H1 (cell line): ENCODE data around the gene UFSP1. TPM values are rescaled to one million over a fixed set of nuclear protein-coding genes. Genes with fewer than 3 reads are reported as not detected.

Source experiments
- CTCF ChIA-PET: fragments of 300-600 bp; sonication (Branson Sonifier 250); formaldehyde crosslinking; loops from one replicate; lab custom pipeline; 2021; ENCODE audit not compliant: partially characterized antibody; lab: Charles Lee
- POLR2A ChIA-PET: fragments of 300-600 bp; sonication (Branson Sonifier 250); formaldehyde crosslinking; loops from one replicate; lab custom pipeline; 2021; ENCODE audit warnings: inconsistent platforms; ENCODE audit not compliant: partially characterized antibody; lab: Charles Lee
- DNase-seq, 2 experiments: peaks; one replicate each; pipeline versions ENCODE4 v3.0.0 to v3.0.0-alpha.2; 2010 to 2022; ENCODE audit warnings: low spot score in 2 of 2, low read depth in 1 of 2, mixed read lengths in 1 of 2
- FAIRE-seq: peaks from 2 replicates; lab custom pipeline; 2011; peaks lifted over from hg19 to GRCh38; lab: Jason Lieb, UNC
- H2AFZ ChIP-seq: 2 replicates; pipeline ENCODE4 v1.8.1; 2012; ENCODE audit warnings: low read length, inconsistent platforms
- H2AK5ac ChIP-seq: 2 replicates; pipeline ENCODE4 v1.6.1; 2013; ENCODE audit warnings: low read depth, low read length
- H2BK120ac ChIP-seq: replicated peaks from 2 replicates; pipeline ENCODE3; 2013; ENCODE audit warnings: low read depth, low read length, inconsistent platforms
- H2BK12ac ChIP-seq: 2 replicates; pipeline ENCODE4 v1.6.1; 2013; ENCODE audit warnings: low read depth, low read length
- H2BK15ac ChIP-seq: 2 replicates; pipeline ENCODE4 v1.6.1; 2013; ENCODE audit warnings: low read length
- H2BK20ac ChIP-seq: 2 replicates; pipeline ENCODE4 v1.6.1; 2013; ENCODE audit warnings: low read length
- H2BK5ac ChIP-seq: 2 replicates; pipeline ENCODE4 v1.6.1; 2013; ENCODE audit warnings: low read depth, low read length
- H3K14ac ChIP-seq: 2 replicates; pipeline ENCODE4 v1.6.1; 2013; ENCODE audit warnings: inconsistent platforms; ENCODE audit not compliant: insufficient read length
- H3K18ac ChIP-seq: 2 replicates; pipeline ENCODE4 v1.6.1; 2013; ENCODE audit warnings: low read length; ENCODE audit errors: extremely low read depth
- H3K23ac ChIP-seq: 2 replicates; pipeline ENCODE4 v1.6.1; 2013; ENCODE audit warnings: inconsistent platforms; ENCODE audit not compliant: insufficient read length
- H3K23me2 ChIP-seq: 2 replicates; pipeline ENCODE4 v1.6.1; 2013; ENCODE audit warnings: low read depth, low read length
- H3K27ac ChIP-seq: 2 replicates; pipeline ENCODE4 v1.6.1; 2011; ENCODE audit warnings: low read depth, low read length, inconsistent platforms
- H3K27me3 ChIP-seq, 4 experiments: replicated peaks in 1 of 4; 1 replicate in 1 of 4; 2 replicates in 3 of 4; pipeline versions ENCODE4 v1.6.1 to v1.8.1; 2011 to 2013; ENCODE audit warnings: low read length in 3 of 4, mild to moderate bottlenecking in 3 of 4, inconsistent platforms in 2 of 4, mixed read lengths in 2 of 4, moderate library complexity in 1 of 4; ENCODE audit not compliant: control insufficient read depth in 3 of 4, insufficient read depth in 3 of 4; ENCODE audit errors: extremely low read depth in 1 of 4
- H3K36me3 ChIP-seq, 4 experiments: 2 replicates each; pipeline versions ENCODE4 v1.6.1 to v1.8.1; 2011 to 2013; ENCODE audit warnings: mild to moderate bottlenecking in 4 of 4, low read length in 3 of 4, moderate library complexity in 2 of 4, control low read depth in 1 of 4, inconsistent platforms in 1 of 4; ENCODE audit not compliant: insufficient read depth in 4 of 4, control insufficient read depth in 2 of 4
- H3K4ac ChIP-seq: replicated peaks from 2 replicates; pipeline ENCODE3; 2013; ENCODE audit warnings: low read length, low read depth, mixed read lengths, inconsistent platforms; ENCODE audit not compliant: insufficient read length
- H3K4me1 ChIP-seq, 4 experiments: replicated peaks in 1 of 4; 1 replicate in 1 of 4; 2 replicates in 3 of 4; pipeline versions ENCODE4 v1.6.1 to v1.8.1; 2011 to 2013; ENCODE audit warnings: low read length in 3 of 4, inconsistent platforms in 2 of 4, mixed read lengths in 1 of 4; ENCODE audit not compliant: insufficient read depth in 4 of 4, control insufficient read depth in 3 of 4
- H3K4me2 ChIP-seq, 2 experiments: 2 replicates each; pipeline versions ENCODE4 v1.6.1 to v1.8.1; 2011 to 2013; ENCODE audit warnings: low read depth in 2 of 2, low read length in 2 of 2, control low read depth in 1 of 2, inconsistent platforms in 1 of 2, mild to moderate bottlenecking in 1 of 2; ENCODE audit not compliant: insufficient read depth in 1 of 2
- H3K4me3 ChIP-seq, 4 experiments: fragments of 200-600, 300-600 bp in 1 of 4; sonication (generic), shearing (Covaris generic), sonication (Bioruptor Twin) in 1 of 4; 2 replicates each; pipeline versions ENCODE4 v1.5.1 to v1.8.1; 2011 to 2016; ENCODE audit warnings: low read length in 4 of 4, low read depth in 3 of 4, control low read depth in 2 of 4, inconsistent platforms in 2 of 4, mild to moderate bottlenecking in 2 of 4, mixed read lengths in 1 of 4, moderate library complexity in 1 of 4; ENCODE audit not compliant: insufficient read depth in 2 of 4; ENCODE audit errors: extremely low read depth in 1 of 4
- H3K56ac ChIP-seq: replicated peaks from 2 replicates; pipeline ENCODE3; 2013; ENCODE audit warnings: low read depth, mild to moderate bottlenecking, mixed read lengths, low read length, inconsistent platforms; ENCODE audit not compliant: insufficient read length
- H3K79me1 ChIP-seq: 2 replicates; pipeline ENCODE4 v1.6.1; 2013; ENCODE audit warnings: low read depth, low read length, control low read depth
- H3K79me2 ChIP-seq, 2 experiments: 2 replicates each; pipeline versions ENCODE4 v1.6.1 to v1.8.1; 2012 to 2013; ENCODE audit warnings: low read length in 2 of 2, mild to moderate bottlenecking in 2 of 2, inconsistent platforms in 1 of 2; ENCODE audit not compliant: insufficient read depth in 2 of 2, control insufficient read depth in 1 of 2
- H3K9ac ChIP-seq, 4 experiments: replicated peaks in 1 of 4; 1 replicate in 1 of 4; 2 replicates in 3 of 4; pipeline versions ENCODE4 v1.6.1 to v1.8.1; 2011 to 2013; ENCODE audit warnings: low read depth in 3 of 4, low read length in 3 of 4, control low read depth in 2 of 4, mild to moderate bottlenecking in 2 of 4, moderate library complexity in 2 of 4, inconsistent platforms in 1 of 4; ENCODE audit errors: extremely low read depth in 1 of 4
- H3K9me3 ChIP-seq, 2 experiments: 2 replicates each; pipeline versions ENCODE4 v1.6.1 to v1.8.1; 2012 to 2013; ENCODE audit warnings: mild to moderate bottlenecking in 2 of 2, moderate library complexity in 2 of 2, control low read depth in 1 of 2, inconsistent platforms in 1 of 2, low read depth in 1 of 2, low read length in 1 of 2, mixed read lengths in 1 of 2; ENCODE audit not compliant: insufficient read depth in 2 of 2
- H4K20me1 ChIP-seq, 2 experiments: replicated peaks in 1 of 2; 2 replicates each; pipeline versions ENCODE3 to v1.8.1; 2011 to 2013; ENCODE audit warnings: inconsistent platforms in 2 of 2, low read length in 2 of 2, mild to moderate bottlenecking in 1 of 2; ENCODE audit not compliant: insufficient read depth in 2 of 2, control insufficient read depth in 1 of 2
- H4K5ac ChIP-seq: 2 replicates; pipeline ENCODE4 v1.6.1; 2013; ENCODE audit warnings: low read length, low read depth, mixed read lengths, inconsistent platforms; ENCODE audit not compliant: insufficient read length
- H4K8ac ChIP-seq: 2 replicates; pipeline ENCODE4 v1.8.0; 2013; ENCODE audit warnings: mild to moderate bottlenecking, moderate library complexity, low read length, inconsistent platforms; ENCODE audit not compliant: insufficient read depth; ENCODE audit errors: extremely low read depth
- H4K91ac ChIP-seq: replicated peaks from 2 replicates; pipeline ENCODE3; 2013; ENCODE audit warnings: low read length, mixed read lengths, inconsistent platforms; ENCODE audit not compliant: insufficient read length
- BACH1 ChIP-seq: IDR thresholded peaks from 2 replicates; pipeline ENCODE4 v1.6.1; 2012; ENCODE audit warnings: low read length, improper control_type of control experiment
- CREB1 ChIP-seq: IDR thresholded peaks from 2 replicates; pipeline ENCODE4 v1.6.1; 2012; ENCODE audit warnings: inconsistent platforms
- HDAC6 ChIP-seq: IDR thresholded peaks from one replicate; pipeline ENCODE4 v1.7.1; 2012; ENCODE audit warnings: low read depth, mild to moderate bottlenecking, inconsistent platforms, low read length, moderate library complexity
- KDM1A ChIP-seq: fragments of 200-600, 300-600 bp; sonication (generic); IDR thresholded peaks from 2 replicates; pipeline ENCODE4 v1.7.1; 2016; ENCODE audit warnings: mild to moderate bottlenecking, low read length, borderline replicate concordance
- NRF1 ChIP-seq: IDR thresholded peaks from 2 replicates; pipeline ENCODE4 v1.6.1; 2011; ENCODE audit warnings: mild to moderate bottlenecking, low read depth, low read length, improper control_type of control experiment
- POLR2AphosphoS5 ChIP-seq: IDR thresholded peaks from 2 replicates; pipeline ENCODE4 v1.6.1; 2011; ENCODE audit warnings: low read depth, low read length
- TBP ChIP-seq: IDR thresholded peaks from 2 replicates; pipeline ENCODE4 v1.6.1; 2011; ENCODE audit warnings: low read depth, low read length, improper control_type of control experiment
- TEAD4 ChIP-seq: IDR thresholded peaks from 2 replicates; pipeline ENCODE4 v1.6.1; 2012; ENCODE audit warnings: low read depth, low read length, inconsistent platforms, mixed read lengths
- ZNF274 ChIP-seq: IDR thresholded peaks from 2 replicates; pipeline ENCODE4 v1.7.0; 2012; ENCODE audit warnings: low read length, borderline replicate concordance; ENCODE audit errors: extremely low read depth
- WGBS, 2 experiments: shearing (Covaris generic) in 1 of 2; methylation state at CpG; one replicate each; pipeline versions ENCODE4 v1.1.6 to v1.1.7; 2013 to 2015; ENCODE audit warnings: low lambda C conversion rate in 2 of 2, mixed read lengths in 2 of 2, inconsistent platforms in 1 of 2, low coverage in 1 of 2, missing lambda C conversion rate in 1 of 2; ENCODE audit not compliant: insufficient replicate concordance in 2 of 2, insufficient coverage in 1 of 2, insufficient read length in 1 of 2; ENCODE audit errors: extremely low coverage in 1 of 2, missing lambda C conversion rate in 1 of 2; 5-methylcytosine and 5-hydroxymethylcytosine counted together
- polyA plus RNA-seq, 7 experiments: library from polyadenylated mRNA; depleted of rRNA in 3 of 7; stranded (reverse) in 5 of 7; unstranded in 2 of 7; fragments of >200 nt in 5 of 7; fragments of 200-250 nt in 2 of 7; gene quantifications; 1 replicate in 5 of 7; 2 replicates in 1 of 7; 4 replicates in 1 of 7; pipeline versions ENCODE4 v1.2.1 to v1.2.3, GENCODE V29; 2011 to 2013; ENCODE audit warnings: missing spikeins in 2 of 7, mixed read lengths in 2 of 7
- total RNA-seq: library from RNA; stranded (reverse); fragmentation: NEBNext Ultra II Directional; extraction: Animal tissue kit (Norgen Biotek cat#: 25700); gene quantifications from 2 replicates; pipeline ENCODE4 v1.2.1, GENCODE V29; 2021
- TF ChIP-seq, protein P1 (sequence below): IDR thresholded peaks from 2 replicates; pipeline ENCODE4 v1.6.1; 2011; ENCODE audit warnings: low read depth, mild to moderate bottlenecking, low read length; ENCODE audit not compliant: insufficient read depth
- TF ChIP-seq, protein P2 (sequence below): IDR thresholded peaks from 2 replicates; pipeline ENCODE4 v1.6.1; 2012; ENCODE audit warnings: inconsistent platforms

Gene UFSP1
- total and polyA plus RNA-seq, 2 of the 8 experiments (the other 6 are each of a cell fraction or from before 2014, with no cell fraction given), result 1.6 to 4.3 TPM

DNA sequence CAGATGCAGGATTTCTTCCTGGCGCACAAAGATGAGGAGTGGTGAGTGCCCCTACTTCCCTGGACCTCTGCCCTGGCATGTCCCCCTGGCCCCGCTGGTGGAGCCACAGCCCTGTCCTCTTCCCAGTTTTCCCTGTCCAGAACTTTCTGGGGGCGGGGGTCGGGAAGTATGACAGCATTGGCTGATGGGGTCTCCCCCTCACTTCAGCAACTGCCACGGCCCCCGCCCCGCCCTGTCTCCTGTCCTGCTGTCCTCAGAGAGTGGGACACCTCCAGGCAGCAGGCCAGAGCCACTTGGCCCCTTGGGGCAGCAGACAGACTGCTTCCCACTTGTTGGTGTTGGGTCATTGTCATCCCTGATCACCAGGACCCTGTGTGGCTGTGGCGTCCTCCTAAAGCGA is 7.3 kb downstream of the UFSP1 start:
- Histone ChIP-seq H3K27ac (no peak overlapping the region), H3K14ac (no peak overlapping the region), H4K5ac (no peak overlapping the region), H3K9me3 (no peaks in the 10 kb centered on the region; a peak in 1 of 4 replicates), H3K4me2 (no peak overlapping the region), H3K79me1 (peaks cover 18% of the 10 kb centered on the region), H2BK20ac (no peak overlapping the region), H4K91ac (no peak overlapping the region), H2BK15ac (no peak overlapping the region), H2AFZ (no peak overlapping the region), H3K4me3 (no peak overlapping the region), H2BK12ac (no peak overlapping the region), H3K23ac (no peak overlapping the region), H3K56ac (no peak overlapping the region), H3K23me2 (0 out of 2 replicates have a peak, but pooled peaks cover 6% of the 10 kb centered on the region), H3K79me2 (peaks cover 13 to 61% of the 10 kb centered on the region in 2 experiments; a peak in 3 of 4 replicates), H3K4me1 (peaks cover 0 to 5% (median 0%) of the 10 kb centered on the region in 4 experiments; a peak in 3 of 7 replicates), H3K18ac (no peak overlapping the region), H3K9ac (no peak overlapping the region), H3K27me3 (no peaks in the 10 kb centered on the region; a peak in 1 of 7 replicates), H2AK5ac (no peak overlapping the region), H2BK5ac (no peak overlapping the region), H2BK120ac (no peak overlapping the region), H3K4ac (no peak overlapping the region), H4K8ac (no peak overlapping the region), H4K20me1 (peaks cover 19 to 29% of the 10 kb centered on the region in 2 experiments), H3K36me3 (peaks cover 51 to 77% (median 63%) of the 10 kb centered on the region in 4 experiments)
- no peak for DNase-seq
- ChIA-PET CTCF (interaction anchor here (0.6 to 1.4 kb wide), 2 partner anchors 81 to 277 kb away, joined by 3 read pairs; no protein-coding TSS in a partner anchor), POLR2A (interaction anchor here (0.7 to 10.1 kb wide), 2 partner anchors 8 to 13 kb away, joined by 3 to 313 read pairs; partner anchors contain the start of genes ACHE, SRRT and TRIP6)
- WGBS, 2 experiments, result 97% methylated on average over 9 of the region's 9 CpGs; no CpG with 5 or more reads in 1 of the 2 experiments
- no peak for FAIRE-seq
- TF ChIP-seq, protein P1, sequence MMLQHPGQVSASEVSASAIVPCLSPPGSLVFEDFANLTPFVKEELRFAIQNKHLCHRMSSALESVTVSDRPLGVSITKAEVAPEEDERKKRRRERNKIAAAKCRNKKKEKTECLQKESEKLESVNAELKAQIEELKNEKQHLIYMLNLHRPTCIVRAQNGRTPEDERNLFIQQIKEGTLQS, result no peak
- TF ChIP-seq TEAD4 (no peak), TBP (no peak), POLR2AphosphoS5 (no peak), CREB1 (no peak), NRF1 (no peak), BACH1 (no peak), HDAC6 (no peak), ZNF274 (no peak), KDM1A (no peak)
- TF ChIP-seq, protein P2, sequence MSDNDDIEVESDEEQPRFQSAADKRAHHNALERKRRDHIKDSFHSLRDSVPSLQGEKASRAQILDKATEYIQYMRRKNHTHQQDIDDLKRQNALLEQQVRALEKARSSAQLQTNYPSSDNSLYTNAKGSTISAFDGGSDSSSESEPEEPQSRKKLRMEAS, result no peak
